K562 (cell line): ENCODE measurements around the gene CEND1. TPM values are rescaled to one million over a fixed set of nuclear protein-coding genes. Genes with fewer than 3 reads are reported as not detected.

Experiments
- ATAC-seq: fragments of 200-7000 bp; cut with Tn5 transposase; 3 replicates; pipeline ENCODE4 v1.9.1; 2020; ENCODE audit warnings: moderate library complexity
- BruUV-seq: library from RNA; stranded (reverse); fragments of 400-500 nt; replicated peaks from 2 replicates; lab custom pipeline; 2021; lab: Mats Ljungman, UMichigan
- CTCF ChIA-PET: fragments of 300-600 bp; formaldehyde crosslinking; extraction: SDS; loops from one replicate; lab custom pipeline; 2021; ENCODE audit warnings: low intra/inter-chr PET ratio; lab: Yijun Ruan, JAX
- POLR2A ChIA-PET: fragments of 300-600, 350-650 bp; sonication (Branson Sonifier 250); formaldehyde crosslinking; extraction: SDS; loops from one replicate; lab custom pipeline; 2021; ENCODE audit warnings: antibody characterized with exemption, inconsistent platforms; lab: Yijun Ruan, JAX
- DNase-seq, 4 experiments: peaks; one replicate each; pipeline versions ENCODE4 v3.0.0 to v3.0.0-alpha.2; 2011 to 2018; ENCODE audit warnings: low spot score in 3 of 4, mixed read lengths in 3 of 4; ENCODE audit errors: extremely low read depth in 1 of 4
- FAIRE-seq: peaks from 2 replicates; lab custom pipeline; 2011; peaks lifted over from hg19 to GRCh38; lab: Jason Lieb, UNC
- H2AFZ ChIP-seq: 2 replicates; pipeline ENCODE4 v1.6.0; 2011; ENCODE audit warnings: low read depth, low read length, control low read depth, inconsistent platforms
- H3K27ac ChIP-seq: fragments of 200-600 bp; 3 replicates; pipeline ENCODE4 v1.8.0; 2011; ENCODE audit warnings: low read depth, mild to moderate bottlenecking, control low read depth, inconsistent platforms, low read length, moderate library complexity, mixed read lengths; ENCODE audit errors: extremely low read depth
- H3K27me3 ChIP-seq, 2 experiments: fragments of 300-600 bp in 1 of 2; 2 replicates in 1 of 2; 3 replicates in 1 of 2; pipeline versions ENCODE4 v1.6.0 to v1.8.0; 2011; ENCODE audit warnings: inconsistent platforms in 2 of 2, low read length in 2 of 2, mild to moderate bottlenecking in 1 of 2, mixed read lengths in 1 of 2, moderate library complexity in 1 of 2; ENCODE audit not compliant: control insufficient read depth in 2 of 2, insufficient read depth in 2 of 2
- H3K36me3 ChIP-seq: fragments of 300-600 bp; 3 replicates; pipeline ENCODE4 v1.8.0; 2011; ENCODE audit warnings: mild to moderate bottlenecking, low read length, inconsistent platforms; ENCODE audit not compliant: control insufficient read depth, insufficient read depth
- H3K4me1 ChIP-seq, 2 experiments: fragments of 200-600 bp in 1 of 2; replicated peaks in 1 of 2; 2 replicates in 1 of 2; 3 replicates in 1 of 2; pipeline versions ENCODE4 v1.5.1 to v1.8.0; 2011; ENCODE audit warnings: inconsistent platforms in 2 of 2, low read length in 2 of 2, mild to moderate bottlenecking in 1 of 2, mixed read lengths in 1 of 2, moderate library complexity in 1 of 2; ENCODE audit not compliant: control insufficient read depth in 2 of 2, insufficient read depth in 2 of 2
- H3K4me2 ChIP-seq: 2 replicates; pipeline ENCODE4 v1.6.1; 2011; ENCODE audit warnings: low read length, control low read depth, inconsistent platforms, mixed read lengths; ENCODE audit not compliant: insufficient read depth
- H3K4me3 ChIP-seq: fragments of 200-600 bp; sonication (generic), shearing (Covaris generic); 2 replicates; pipeline ENCODE4 v1.5.1; 2016; ENCODE audit warnings: control low read depth, inconsistent platforms
- H3K79me2 ChIP-seq: fragments of 200-600 bp; 3 replicates; pipeline ENCODE4 v1.8.0; 2011; ENCODE audit warnings: low read length, inconsistent platforms; ENCODE audit not compliant: control insufficient read depth, insufficient read depth
- H3K9ac ChIP-seq, 2 experiments: 2 replicates each; pipeline versions ENCODE4 v1.6.0 to v1.6.1; 2011; ENCODE audit warnings: low read depth in 2 of 2, low read length in 2 of 2, control low read depth in 1 of 2, inconsistent platforms in 1 of 2, mild to moderate bottlenecking in 1 of 2, mixed read lengths in 1 of 2; ENCODE audit not compliant: insufficient read depth in 1 of 2
- H3K9me1 ChIP-seq: one replicate; pipeline ENCODE4 v1.6.0; 2011; ENCODE audit warnings: inconsistent platforms, mild to moderate bottlenecking, low read length, moderate library complexity; ENCODE audit not compliant: control insufficient read depth, insufficient read depth
- H3K9me3 ChIP-seq: replicated peaks from 2 replicates; pipeline ENCODE4 v1.5.1; 2011; ENCODE audit warnings: low read depth, low read length, inconsistent platforms; ENCODE audit not compliant: control insufficient read depth, insufficient read depth
- H4K20me1 ChIP-seq: replicated peaks from 2 replicates; pipeline ENCODE4 v1.6.1; 2011; ENCODE audit warnings: low read length, inconsistent platforms, mixed read lengths; ENCODE audit not compliant: control insufficient read depth, insufficient read depth
- E4F1 ChIP-seq: fragments of 250-450 bp; sonication (Bioruptor Pico); IDR thresholded peaks from 2 replicates; pipeline ENCODE4 v1.5.0; 2021; ENCODE audit warnings: mild to moderate bottlenecking, borderline replicate concordance
- PHF8 ChIP-seq: fragments of 200-600 bp; sonication (generic); IDR thresholded peaks from 2 replicates; pipeline ENCODE4 v1.6.1; 2012; ENCODE audit warnings: mixed run types, mild to moderate bottlenecking, inconsistent platforms, low read length, moderate library complexity, borderline replicate concordance
- POLR2G ChIP-seq: fragments of 200-400 bp; formaldehyde crosslinking; IDR thresholded peaks from 2 replicates; pipeline ENCODE4 v1.6.1; 2017; ENCODE audit warnings: low read depth, mild to moderate bottlenecking, antibody characterized with exemption, low read length, moderate library complexity
- WGBS: fragments of 100-300 bp; shearing (Covaris generic); methylation state at CpG from one replicate; pipeline ENCODE4 v1.1.6; 2016; ENCODE audit warnings: low coverage, mixed read lengths; ENCODE audit not compliant: insufficient coverage; ENCODE audit errors: missing lambda C conversion rate; 5-methylcytosine and 5-hydroxymethylcytosine counted together
- in situ Hi-C: fragments of 300-500 bp; cut with MboI; formaldehyde crosslinking; loops from 4 replicates; pipeline ENCODE4 v1.15.0; 2018; ENCODE audit warnings: inconsistent platforms, mixed read lengths
- intact Hi-C: fragments of 100-400 bp; cut with micrococcal nuclease; formaldehyde crosslinking; loops from 2 replicates; pipeline ENCODE4 v1.14.2; 2022
- polyA plus RNA-seq, 8 experiments: library from polyadenylated mRNA; depleted of rRNA in 4 of 8; stranded (reverse) in 5 of 8; unstranded in 3 of 8; fragments of >200 nt; fragmentation: Nextera tagmentation in 2 of 8; fragmentation: Illumina TruSeq in 1 of 8; extraction: Ambion mirVana in 2 of 8; extraction: Trizol in 1 of 8; gene quantifications; 2 replicates each; pipeline versions ENCODE4 v1.2.1 to v1.2.3, GENCODE V29; 2011 to 2014; ENCODE audit warnings: inconsistent platforms in 1 of 8, missing spikeins in 1 of 8
- total RNA-seq, 7 experiments: library from RNA; depleted of rRNA in 6 of 7; stranded (reverse); fragments of >200 nt in 6 of 7; fragmentation: Illumina TruSeq in 2 of 7; extraction: Trizol in 2 of 7; gene quantifications; 2 replicates each; pipeline versions ENCODE4 v1.2.1 to v1.2.3, GENCODE V29; 2011 to 2021; ENCODE audit warnings: low replicate concordance in 1 of 7

The CEND1 gene
- total and polyA plus RNA-seq, 9 of the 15 experiments (the other 6 are each of a cell fraction or from before 2014, with no cell fraction given), result 0.13 to 0.18 (median 0.16) TPM; not detected in 6

GRCh38 chr11:801097-801780 is 11.3 kb upstream of the CEND1 start:
- CTCF ChIA-PET, result no interaction called here
- H3K4me2 ChIP-seq, result no peak overlapping the region
- in situ Hi-C loops, result no loop called here

More at GRCh38 chr11:801097-801780, 11.3 kb upstream of the CEND1 start:
- Histone ChIP-seq H4K20me1 (no peaks in the 10 kb centered on the region), H3K79me2 (peaks cover 31% of the 10 kb centered on the region), H3K9me1 (no peaks in the 10 kb centered on the region), H3K27ac (no peak overlapping the region), H3K9ac (no peak overlapping the region; a peak in 1 of 4 replicates), H3K27me3 (no peaks in the 10 kb centered on the region), H3K4me3 (no peak overlapping the region), H3K9me3 (no peaks in the 10 kb centered on the region), H3K4me1 (peaks cover 13 to 97% of the 10 kb centered on the region in 2 experiments), H2AFZ (no peak overlapping the region), H3K36me3 (peaks cover 38% of the 10 kb centered on the region; the same call in 1 of the 3 replicates)
- intact Hi-C loops, result no loop called here
- FAIRE-seq (no peak), DNase-seq (no peak), ATAC-seq (no peak)
- 87% methylated on average over 18 of the region's 20 CpGs for WGBS
- POLR2A ChIA-PET, result interaction anchor here (0.5 to 1.9 kb wide), 3 partner anchors 8 to 9 kb away, joined by 3 to 6 read pairs (median 5); partner anchors contain the start of gene RPLP2
- no peak for TF ChIP-seq PHF8
- peak; percentile 56 for TF ChIP-seq POLR2G
- no peak for TF ChIP-seq E4F1 (CRISPR knock-in tag)
- no TSS peak for BruUV-seq
